SU-DHL-6 (cell line): Measurements from ENCODE around the gene ABHD17A.
A peak's percentile ranks its signal among the peaks of the same experiment; 100 is the strongest.

Experiments
- H2AFZ ChIP-seq: fragments of 200-600 bp; sonication (generic); 2 replicates; pipeline ENCODE4 v1.6.1; 2014; ENCODE audit warnings: low read depth, mild to moderate bottlenecking, moderate library complexity, mixed read lengths, antibody characterized with exemption, low read length; ENCODE audit not compliant: severe bottlenecking
- H3F3A ChIP-seq: fragments of 200-600 bp; shearing (Covaris generic); 2 replicates; pipeline ENCODE4 v1.6.0; 2016; ENCODE audit warnings: antibody characterized with exemption, mild to moderate bottlenecking; ENCODE audit not compliant: insufficient read depth
- H3K27ac ChIP-seq: fragments of 200-600 bp; sonication (generic); 2 replicates; pipeline ENCODE4 v1.5.1; 2016; ENCODE audit warnings: low read depth, mild to moderate bottlenecking, low read length, moderate library complexity, mixed read lengths
- H3K27me3 ChIP-seq: fragments of 200-600 bp; sonication (generic), shearing (Covaris generic); 2 replicates; pipeline ENCODE4 v1.6.0; 2014; ENCODE audit warnings: mild to moderate bottlenecking, low read length
- H3K36me3 ChIP-seq: fragments of 200-600 bp; sonication (generic); 2 replicates; pipeline ENCODE4 v1.6.1; 2014; ENCODE audit warnings: mild to moderate bottlenecking, low read length, mixed read lengths
- H3K4me2 ChIP-seq: fragments of 300-600, 200-600 bp; shearing (Covaris generic), sonication (generic); 2 replicates; pipeline ENCODE4 v1.6.0; 2014; ENCODE audit warnings: low read length, low read depth, mild to moderate bottlenecking; ENCODE audit not compliant: poor library complexity, severe bottlenecking
- H3K4me3 ChIP-seq: fragments of 200-600 bp; sonication (generic); 2 replicates; pipeline ENCODE4 v1.5.1; 2014; ENCODE audit warnings: antibody characterized with exemption, low read length, mild to moderate bottlenecking, mixed read lengths; ENCODE audit not compliant: insufficient read depth, poor library complexity, severe bottlenecking
- H3K79me2 ChIP-seq: fragments of 200-600 bp; sonication (generic); 2 replicates; pipeline ENCODE4 v1.6.1; 2014; ENCODE audit warnings: mild to moderate bottlenecking, low read length, moderate library complexity; ENCODE audit not compliant: insufficient read depth
- H3K9ac ChIP-seq: fragments of 200-600 bp; sonication (generic); 2 replicates; pipeline ENCODE4 v1.7.0; 2014; ENCODE audit warnings: mild to moderate bottlenecking, low read length
- H3K9me2 ChIP-seq: fragments of 200-600 bp; sonication (generic); replicated peaks from 2 replicates; pipeline ENCODE4 v1.6.1; 2014; ENCODE audit warnings: low read length; ENCODE audit not compliant: insufficient read depth
- H3K9me3 ChIP-seq: fragments of 200-600 bp; sonication (generic); 2 replicates; pipeline ENCODE4 v1.6.1; 2014; ENCODE audit warnings: low read length, mixed read lengths; ENCODE audit not compliant: insufficient read depth
- H4K20me1 ChIP-seq: fragments of 200-600 bp; sonication (generic); 2 replicates; pipeline ENCODE4 v1.6.1; 2014; ENCODE audit warnings: low read depth, mild to moderate bottlenecking, antibody characterized with exemption, low read length, moderate library complexity, mixed read lengths
- EZH2phosphoT487 ChIP-seq: fragments of 200-600 bp; sonication (generic), shearing (Covaris generic); conservative IDR thresholded peaks from 2 replicates; pipeline ENCODE4 v1.6.1; 2018; ENCODE audit warnings: mild to moderate bottlenecking, antibody characterized with exemption, low read length, moderate library complexity, mixed read lengths
- TF ChIP-seq, protein P1 (sequence below): fragments of 200-600 bp; sonication (generic); IDR thresholded peaks from one replicate; pipeline ENCODE4 v1.5.1; 2017; ENCODE audit warnings: antibody characterized with exemption, mild to moderate bottlenecking, low read length, moderate library complexity; ENCODE audit not compliant: insufficient read depth, poor library complexity, severe bottlenecking

Gene ABHD17A

DNA sequence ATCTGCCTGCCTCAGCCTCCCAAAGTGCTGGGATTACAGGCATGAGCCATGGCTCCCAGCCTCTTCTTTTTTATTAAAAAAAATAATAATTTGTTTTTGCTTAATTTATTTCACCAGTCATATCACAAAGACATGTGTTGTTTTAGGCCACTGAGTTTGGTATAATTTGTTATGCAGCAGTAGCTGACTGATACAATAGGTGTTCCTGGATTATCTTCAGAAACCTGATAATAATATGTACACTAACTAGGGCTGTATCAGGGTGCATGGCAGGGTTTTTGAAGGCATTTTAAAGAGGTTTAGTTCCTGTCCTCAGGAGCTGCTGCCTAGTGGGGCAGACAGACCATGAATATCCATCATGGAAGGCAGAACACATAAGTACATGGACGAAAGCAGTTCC, 46.1 kb upstream of the ABHD17A start:
- H2AFZ ChIP-seq: no peak overlapping the region
- no peaks in the 10 kb centered on the region for H3K9me3 ChIP-seq
- H3K4me3 ChIP-seq: no peak overlapping the region
- H3K9ac ChIP-seq: no peak overlapping the region
- no peaks in the 10 kb centered on the region for H3F3A ChIP-seq
- H3K36me3 ChIP-seq: no peaks in the 10 kb centered on the region
- H3K79me2 ChIP-seq: no peaks in the 10 kb centered on the region
- no peak overlapping the region for H3K27ac ChIP-seq
- H3K4me2 ChIP-seq: no peak overlapping the region
- H3K27me3 ChIP-seq: no peaks in the 10 kb centered on the region
- H4K20me1 ChIP-seq: no peaks in the 10 kb centered on the region
- no peak for TF ChIP-seq EZH2phosphoT487
- TF ChIP-seq, protein P1, sequence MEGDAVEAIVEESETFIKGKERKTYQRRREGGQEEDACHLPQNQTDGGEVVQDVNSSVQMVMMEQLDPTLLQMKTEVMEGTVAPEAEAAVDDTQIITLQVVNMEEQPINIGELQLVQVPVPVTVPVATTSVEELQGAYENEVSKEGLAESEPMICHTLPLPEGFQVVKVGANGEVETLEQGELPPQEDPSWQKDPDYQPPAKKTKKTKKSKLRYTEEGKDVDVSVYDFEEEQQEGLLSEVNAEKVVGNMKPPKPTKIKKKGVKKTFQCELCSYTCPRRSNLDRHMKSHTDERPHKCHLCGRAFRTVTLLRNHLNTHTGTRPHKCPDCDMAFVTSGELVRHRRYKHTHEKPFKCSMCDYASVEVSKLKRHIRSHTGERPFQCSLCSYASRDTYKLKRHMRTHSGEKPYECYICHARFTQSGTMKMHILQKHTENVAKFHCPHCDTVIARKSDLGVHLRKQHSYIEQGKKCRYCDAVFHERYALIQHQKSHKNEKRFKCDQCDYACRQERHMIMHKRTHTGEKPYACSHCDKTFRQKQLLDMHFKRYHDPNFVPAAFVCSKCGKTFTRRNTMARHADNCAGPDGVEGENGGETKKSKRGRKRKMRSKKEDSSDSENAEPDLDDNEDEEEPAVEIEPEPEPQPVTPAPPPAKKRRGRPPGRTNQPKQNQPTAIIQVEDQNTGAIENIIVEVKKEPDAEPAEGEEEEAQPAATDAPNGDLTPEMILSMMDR: no peak
- no peaks in the 10 kb centered on the region for H3K9me2 ChIP-seq

DNA sequence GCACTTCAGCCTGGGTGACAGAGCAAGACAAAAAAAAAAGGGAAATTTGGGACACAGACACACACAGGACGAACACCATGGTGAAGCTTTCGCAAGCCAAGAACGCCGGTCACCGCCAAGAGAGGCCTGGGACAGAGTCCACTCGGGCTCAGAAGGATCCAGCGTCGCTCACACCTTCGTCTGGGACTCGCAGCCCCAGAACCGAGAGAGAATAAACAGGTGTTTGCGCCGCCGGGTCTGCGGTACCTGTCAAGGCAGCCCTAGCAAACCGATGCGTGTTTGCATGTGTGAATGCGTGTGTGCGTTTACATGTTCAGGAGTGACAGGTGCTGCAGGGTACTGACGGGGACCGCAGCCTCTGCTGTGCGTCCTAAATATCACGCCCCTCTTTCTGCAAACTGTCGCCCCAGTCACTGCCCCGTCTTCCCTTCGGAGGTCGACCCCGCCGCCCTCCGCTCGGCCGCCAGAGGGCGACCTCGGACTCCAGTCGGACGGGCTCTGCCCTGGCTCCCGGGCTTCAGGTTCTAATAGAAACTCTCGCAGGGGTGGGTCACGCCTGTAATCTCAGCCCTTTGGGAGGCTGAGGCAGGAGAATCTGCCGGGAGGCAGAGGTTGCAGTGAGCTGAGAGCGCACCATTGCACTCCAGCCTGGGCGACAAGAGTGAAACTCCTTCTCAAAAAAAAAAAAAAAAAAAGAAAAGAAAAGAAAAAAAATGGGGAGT, 43.9 kb upstream of the ABHD17A start:
- Histone ChIP-seq H2AFZ (no peak overlapping the region), H3K79me2 (no peaks in the 10 kb centered on the region), H3K4me2 (peak overlapping the region; percentile 37), H4K20me1 (no peaks in the 10 kb centered on the region), H3K9me3 (no peaks in the 10 kb centered on the region), H3K4me3 (no peak overlapping the region), H3K9ac (no peak overlapping the region), H3K9me2 (no peaks in the 10 kb centered on the region), H3F3A (no peaks in the 10 kb centered on the region), H3K36me3 (no peaks in the 10 kb centered on the region), H3K27me3 (no peaks in the 10 kb centered on the region), H3K27ac (no peak overlapping the region)
- TF ChIP-seq, protein P1: peak; percentile 89
- TF ChIP-seq EZH2phosphoT487: no peak

DNA sequence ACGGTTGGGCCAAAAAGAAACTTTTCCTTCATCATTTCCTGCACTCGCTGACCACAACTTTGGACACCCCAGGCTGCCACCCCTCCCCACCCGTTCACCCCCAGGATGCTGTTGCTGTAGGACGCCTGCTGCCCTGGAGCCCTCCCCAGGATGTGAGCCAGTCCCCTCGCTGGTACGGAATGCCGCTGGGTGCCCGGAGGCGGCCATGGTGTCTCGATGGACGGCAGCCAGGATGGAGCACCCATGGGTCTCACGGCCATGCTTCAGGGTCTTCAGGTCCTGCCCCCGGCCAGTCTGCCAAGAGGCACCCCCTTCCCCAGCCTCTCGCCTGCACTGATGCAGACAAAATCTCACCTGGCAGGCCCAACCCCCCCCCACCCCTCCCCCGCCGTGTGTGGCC, 40.2 kb upstream of the ABHD17A start:
- no peak overlapping the region for H3K4me3 ChIP-seq
- no peaks in the 10 kb centered on the region for H3K9me3 ChIP-seq
- no peaks in the 10 kb centered on the region for H3K9me2 ChIP-seq
- H2AFZ ChIP-seq: no peak overlapping the region
- no peaks in the 10 kb centered on the region for H3K36me3 ChIP-seq
- H3F3A ChIP-seq: no peaks in the 10 kb centered on the region
- H4K20me1 ChIP-seq: no peaks in the 10 kb centered on the region
- H3K79me2 ChIP-seq: no peaks in the 10 kb centered on the region
- no peaks in the 10 kb centered on the region for H3K27me3 ChIP-seq
- TF ChIP-seq EZH2phosphoT487: no peak
- TF ChIP-seq, protein P1: no peak
- H3K9ac ChIP-seq: no peak overlapping the region
- no peak overlapping the region for H3K27ac ChIP-seq
- H3K4me2 ChIP-seq: no peak overlapping the region
